Ramos (cell line): Measurements from ENCODE around the gene ST6GALNAC3.

Source experiments
- in situ Hi-C: fragments of 300-500 bp; cut with MboI; formaldehyde crosslinking; loops from one replicate; pipeline ENCODE4 v1.14.3; 2022; ENCODE audit warnings: low sequenced_read_pairs; ENCODE audit not compliant: unreplicated experiment

The ST6GALNAC3 gene

DNA sequence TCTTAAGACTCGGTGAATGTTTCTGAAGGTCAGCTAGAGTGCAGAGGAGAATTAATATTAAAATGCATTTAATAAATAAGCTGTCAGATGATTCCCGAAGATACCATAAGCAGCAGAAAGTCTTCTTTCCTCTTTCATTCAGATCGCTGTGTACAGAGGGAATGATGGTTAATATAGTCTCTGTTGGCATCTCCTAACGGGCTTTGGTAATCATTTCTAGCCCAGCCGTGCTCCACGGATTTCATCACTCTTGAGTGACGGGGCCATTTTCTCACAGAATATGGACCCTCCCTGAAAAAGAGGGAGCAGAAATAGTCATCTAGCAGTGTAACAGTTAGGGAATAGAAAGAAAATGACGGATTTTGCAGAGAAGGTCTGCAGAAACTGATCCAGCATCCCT lies 103.1 kb downstream of the ST6GALNAC3 start:
- in situ Hi-C loops, result no loop called here

DNA sequence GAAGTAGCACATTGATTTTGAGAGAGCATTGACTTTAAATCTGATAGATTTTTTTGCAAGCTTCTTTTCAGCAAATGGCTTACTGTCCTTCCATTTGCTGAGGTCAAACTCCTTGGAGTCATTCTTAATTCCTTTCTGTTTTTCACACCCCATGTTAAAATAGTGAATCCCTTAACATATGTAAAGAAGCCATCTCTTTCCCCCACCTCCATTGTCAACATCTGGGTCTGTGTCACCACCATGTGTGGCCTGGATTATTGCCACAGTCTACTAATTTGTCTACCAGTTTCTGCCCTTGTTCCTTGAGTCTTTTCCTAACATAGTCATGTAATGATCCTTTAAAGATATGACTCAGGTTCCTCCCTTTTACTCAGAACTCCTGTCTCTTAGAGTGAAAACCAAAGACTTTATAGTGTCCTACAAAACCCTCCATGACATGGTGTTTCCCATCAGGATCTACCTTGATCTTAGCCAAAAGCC lies 104.7 kb downstream of the ST6GALNAC3 start:
- in situ Hi-C loops, result no loop called here

DNA sequence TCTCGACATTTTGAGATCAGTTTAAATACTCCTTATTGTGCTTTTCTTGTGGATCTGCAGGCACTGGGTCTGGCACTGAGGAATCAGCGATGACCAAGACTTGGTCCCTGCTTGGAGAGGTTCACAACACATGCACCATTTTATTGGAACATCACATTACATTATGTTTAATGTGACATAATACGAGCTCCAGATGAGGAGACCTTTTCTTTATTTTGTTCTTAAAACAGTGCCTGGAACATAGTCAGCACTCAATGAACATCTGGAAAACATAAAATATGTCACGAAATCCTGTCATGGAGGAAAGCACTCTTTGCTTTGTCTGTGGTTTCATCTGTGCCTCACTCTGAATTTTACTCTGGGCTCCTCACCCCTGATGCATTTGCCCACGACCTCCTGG lies 110.7 kb downstream of the ST6GALNAC3 start:
- in situ Hi-C loops, result no loop called here

DNA sequence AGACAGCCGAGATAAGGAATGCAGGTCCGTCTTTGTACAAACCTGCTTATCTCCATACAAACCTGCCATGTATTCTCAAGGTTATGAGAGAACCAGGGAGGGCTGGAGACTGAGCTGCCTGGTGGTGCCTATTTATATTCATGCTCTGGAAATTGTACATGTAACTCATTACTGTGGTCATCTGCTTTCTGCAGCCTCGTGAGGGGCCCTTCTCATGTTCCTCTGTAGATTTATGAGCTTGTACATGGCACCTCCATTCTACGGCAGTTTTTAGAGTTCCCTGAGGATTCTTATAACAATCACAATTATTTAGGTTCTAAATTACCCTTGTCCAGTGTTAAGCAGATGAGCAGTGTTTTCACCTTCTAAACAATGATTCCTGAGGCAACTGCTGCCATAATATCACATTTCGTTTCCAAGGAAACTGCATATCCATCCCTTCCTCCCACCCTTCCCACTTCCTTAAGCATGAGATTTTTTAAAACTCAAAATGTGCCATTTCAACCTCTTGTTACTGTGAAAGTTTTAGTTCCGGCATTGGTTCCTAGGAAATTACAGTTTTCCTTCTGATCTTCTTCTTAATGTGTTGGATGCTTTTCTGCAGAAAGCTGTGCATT lies 112.1 kb downstream of the ST6GALNAC3 start:
- in situ Hi-C loops, result no loop called here

DNA sequence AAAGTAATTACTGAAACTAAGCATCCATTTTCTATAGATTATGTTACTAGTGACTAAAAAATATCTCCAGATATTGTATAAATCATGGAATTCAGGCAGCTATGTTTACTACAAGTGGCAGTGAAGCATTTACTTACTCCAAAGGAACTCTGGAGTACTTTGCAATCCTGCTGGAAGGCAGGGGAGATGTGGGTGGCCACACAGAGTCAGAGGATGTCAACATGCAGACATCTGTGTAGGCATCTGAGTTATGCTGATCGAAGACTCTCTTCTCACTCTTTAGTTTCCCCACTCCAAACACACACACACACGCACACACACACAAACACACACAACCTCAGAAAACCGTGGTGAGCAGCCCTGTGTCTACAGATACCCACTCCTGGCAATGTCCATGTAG lies 112.9 kb downstream of the ST6GALNAC3 start:
- in situ Hi-C loops, result no loop called here

DNA sequence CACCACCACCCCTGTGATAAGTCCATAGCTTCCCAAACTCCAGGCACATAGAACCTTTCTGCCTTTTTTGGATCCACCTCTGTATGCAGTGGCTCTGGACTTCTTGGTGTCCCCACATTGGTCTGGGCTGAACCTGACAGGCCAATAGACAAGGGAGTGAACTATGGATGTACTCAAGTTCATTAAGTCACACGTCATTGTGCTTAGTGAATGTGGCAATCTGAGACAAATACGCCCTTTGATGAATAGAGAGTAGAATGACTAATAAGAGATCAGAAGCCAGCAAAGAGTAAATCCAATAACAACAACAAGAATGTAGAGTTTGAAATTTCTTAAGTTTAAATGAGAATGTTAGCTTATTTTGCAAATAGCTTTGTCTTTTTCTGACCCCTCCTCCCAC lies 114.8 kb downstream of the ST6GALNAC3 start:
- in situ Hi-C loops, result no loop called here

DNA sequence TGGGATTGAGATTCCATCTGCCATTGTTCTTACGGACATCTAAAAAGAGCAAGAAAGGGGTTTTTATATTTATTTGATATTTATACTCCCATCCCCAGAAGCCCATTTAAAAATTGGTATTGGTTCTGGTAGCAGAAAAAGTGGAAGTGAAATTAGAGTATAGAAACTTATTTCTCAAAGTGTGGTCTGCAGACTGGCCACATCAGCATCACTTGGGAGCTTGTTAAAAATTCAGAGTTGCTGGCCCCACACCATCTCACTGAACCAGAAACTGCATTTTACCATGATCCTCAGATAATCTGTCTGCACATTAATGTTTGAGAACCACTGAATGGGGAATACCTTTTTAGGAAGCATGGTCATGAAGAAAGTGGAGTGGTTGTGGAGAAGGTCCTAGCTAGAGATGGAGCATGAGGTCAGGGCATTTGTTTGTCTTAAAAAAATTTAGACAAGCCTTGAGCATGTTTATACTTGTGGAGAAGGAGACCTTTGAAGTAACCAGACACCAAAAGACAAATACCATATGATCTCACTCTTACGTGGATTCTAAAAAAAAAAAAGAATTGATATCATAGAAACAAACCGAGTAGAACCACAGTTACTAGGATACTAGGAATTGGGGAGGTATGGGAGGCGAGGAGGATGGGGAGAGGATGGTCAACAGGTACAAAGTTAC lies 116.3 kb downstream of the ST6GALNAC3 start:
- in situ Hi-C loops, result no loop called here

DNA sequence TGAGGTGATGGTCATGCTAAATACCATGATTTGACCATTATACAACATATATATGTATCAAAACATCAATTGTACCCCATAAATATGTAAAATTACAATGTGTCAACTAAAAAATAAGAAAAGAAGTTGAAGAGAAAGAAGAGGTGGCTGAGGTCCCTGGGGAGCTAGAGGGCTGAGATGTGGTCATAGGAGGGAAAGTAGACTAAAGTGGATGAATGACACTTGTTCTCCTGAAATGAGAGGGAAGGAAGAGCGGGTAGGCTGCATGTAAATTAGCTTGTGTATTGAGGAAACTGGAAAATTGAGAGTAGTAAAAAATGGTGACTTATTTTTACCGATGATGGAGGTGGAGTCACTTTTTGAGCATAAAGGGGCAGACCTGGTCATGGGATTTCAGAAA lies 117.0 kb downstream of the ST6GALNAC3 start:
- in situ Hi-C loops, result no loop called here

DNA sequence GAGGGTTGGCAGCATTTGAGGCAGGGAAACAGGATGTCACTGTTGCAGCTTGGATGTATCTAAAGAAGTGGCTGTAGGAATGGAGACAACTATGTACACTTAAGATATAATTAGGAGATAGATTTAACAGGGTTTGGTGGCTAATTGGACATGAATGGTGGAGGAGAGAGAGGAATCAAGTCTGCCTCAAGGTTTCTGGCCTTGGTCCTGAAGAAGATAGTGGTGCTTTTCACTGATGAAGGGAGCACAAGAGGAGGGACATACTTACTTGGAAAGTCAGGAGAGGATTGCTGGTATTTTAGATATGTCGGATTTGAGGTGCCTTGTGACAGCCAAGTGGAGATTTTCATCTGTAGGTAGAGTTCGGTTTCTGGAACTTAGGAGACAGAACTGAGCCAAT lies 123.9 kb downstream of the ST6GALNAC3 start:
- in situ Hi-C loops, result no loop called here

DNA sequence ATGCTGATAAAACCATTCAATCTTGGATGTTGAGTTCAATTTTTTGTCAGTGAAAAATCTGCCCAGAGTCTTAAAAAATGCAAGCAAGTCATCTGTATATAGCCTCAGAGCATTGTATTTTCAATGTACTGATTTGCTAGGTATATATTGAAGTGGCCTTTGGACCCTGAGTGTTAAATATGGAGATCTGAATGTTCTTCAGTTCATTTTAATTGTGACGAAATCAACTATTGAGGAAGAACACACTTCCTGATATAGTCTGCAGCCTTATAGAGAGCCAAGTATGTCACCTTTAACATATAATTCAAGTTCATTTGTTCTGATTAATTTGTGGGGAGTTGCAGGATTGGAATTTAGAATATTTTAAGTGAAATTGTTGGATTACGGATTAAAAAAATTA lies 128.1 kb downstream of the ST6GALNAC3 start:
- in situ Hi-C loops, result no loop called here

DNA sequence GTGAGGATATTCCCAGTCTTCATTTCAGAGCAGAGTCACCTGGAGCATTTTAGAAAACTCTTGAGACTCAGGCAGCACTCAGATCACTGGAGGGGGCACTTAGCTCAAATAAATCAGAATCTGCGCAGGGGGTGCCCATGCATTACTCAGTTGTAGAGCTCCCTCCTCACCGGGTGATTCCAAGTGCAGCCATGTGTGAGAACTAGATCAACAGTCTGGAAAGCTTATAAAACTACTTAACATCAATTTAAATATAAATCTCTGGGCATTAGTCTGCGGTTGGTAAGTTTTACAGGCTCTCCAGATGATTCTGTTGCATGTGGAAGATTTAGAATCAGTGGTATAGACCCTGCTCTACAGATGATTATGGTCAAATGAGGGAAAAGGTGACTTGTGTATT lies 128.6 kb downstream of the ST6GALNAC3 start:
- in situ Hi-C loops, result no loop called here

DNA sequence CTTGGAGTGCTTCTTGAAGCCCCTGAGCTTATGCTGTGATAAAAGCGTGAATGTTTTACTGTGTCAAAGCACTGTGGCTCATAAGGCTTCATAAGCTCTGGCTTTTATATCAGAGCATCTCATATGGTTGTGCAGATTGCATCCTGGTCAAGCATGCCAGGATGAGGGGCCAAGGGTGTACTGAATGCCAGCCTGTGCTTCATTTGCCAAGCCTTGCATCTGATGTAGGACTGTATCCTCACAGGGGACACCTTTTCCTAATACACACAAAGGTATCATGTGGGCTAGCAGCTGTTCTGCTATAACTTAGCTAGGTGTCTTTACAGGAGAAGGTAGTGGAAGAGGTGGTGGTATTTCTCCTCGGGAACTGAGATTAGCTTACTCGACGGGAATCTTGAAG lies 134.7 kb downstream of the ST6GALNAC3 start:
- in situ Hi-C loops, result no loop called here

DNA sequence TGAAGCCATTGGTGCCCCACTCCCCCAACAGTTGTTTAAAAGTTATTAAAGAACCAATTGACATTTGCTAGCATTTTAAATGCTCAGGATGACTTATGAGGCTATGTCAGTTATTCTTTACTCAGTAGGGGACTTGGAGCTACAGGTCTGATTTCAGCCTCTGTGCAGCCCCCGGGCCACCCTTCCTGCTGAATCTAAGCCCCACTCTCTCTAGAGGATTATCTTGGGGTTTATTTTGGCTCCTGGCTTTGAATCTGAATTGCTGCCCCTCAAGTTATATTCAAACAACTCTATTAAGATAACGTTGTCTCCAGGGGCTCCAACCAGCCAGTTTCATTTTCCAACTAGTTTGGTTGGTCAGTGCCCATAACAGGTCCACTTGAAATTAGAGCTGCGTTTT lies 135.1 kb downstream of the ST6GALNAC3 start:
- in situ Hi-C loops, result no loop called here

DNA sequence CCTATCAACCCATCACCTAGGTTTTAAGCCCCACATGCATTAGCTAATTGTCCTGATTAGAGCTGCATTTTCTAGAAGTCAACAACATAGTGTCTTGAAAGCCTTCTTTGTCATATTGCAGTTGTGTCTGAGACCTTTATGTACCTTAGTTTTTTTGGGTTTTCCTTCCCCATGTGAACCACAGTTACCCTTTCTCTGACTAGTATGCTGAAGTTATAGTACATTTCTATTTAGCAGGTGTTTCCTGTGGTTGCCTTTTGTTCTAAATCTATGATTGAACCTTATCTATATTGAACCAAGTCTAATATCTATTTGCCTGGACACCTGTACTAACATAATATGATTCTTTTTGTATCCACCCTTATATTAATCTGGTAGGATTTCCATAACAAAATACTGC lies 135.6 kb downstream of the ST6GALNAC3 start:
- in situ Hi-C loops, result no loop called here

DNA sequence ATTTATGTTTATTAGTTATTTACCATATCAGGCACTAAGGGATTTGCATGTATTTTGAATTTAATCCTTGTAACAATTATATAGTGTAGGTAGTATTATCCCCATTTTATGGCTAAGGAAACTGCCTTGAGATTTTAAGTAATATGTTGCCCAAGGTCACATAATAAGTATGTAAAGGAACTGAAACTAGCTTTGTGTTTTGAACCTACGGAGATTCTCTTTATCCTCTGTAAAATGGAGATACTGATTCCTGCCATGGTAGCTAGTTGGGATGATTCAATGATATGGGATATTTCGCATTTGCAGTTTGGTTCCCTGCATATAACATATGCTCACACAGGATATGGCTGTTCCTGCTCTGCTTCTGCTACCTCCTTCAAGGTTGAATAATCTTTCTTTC lies 144.3 kb downstream of the ST6GALNAC3 start:
- in situ Hi-C loops, result no loop called here

DNA sequence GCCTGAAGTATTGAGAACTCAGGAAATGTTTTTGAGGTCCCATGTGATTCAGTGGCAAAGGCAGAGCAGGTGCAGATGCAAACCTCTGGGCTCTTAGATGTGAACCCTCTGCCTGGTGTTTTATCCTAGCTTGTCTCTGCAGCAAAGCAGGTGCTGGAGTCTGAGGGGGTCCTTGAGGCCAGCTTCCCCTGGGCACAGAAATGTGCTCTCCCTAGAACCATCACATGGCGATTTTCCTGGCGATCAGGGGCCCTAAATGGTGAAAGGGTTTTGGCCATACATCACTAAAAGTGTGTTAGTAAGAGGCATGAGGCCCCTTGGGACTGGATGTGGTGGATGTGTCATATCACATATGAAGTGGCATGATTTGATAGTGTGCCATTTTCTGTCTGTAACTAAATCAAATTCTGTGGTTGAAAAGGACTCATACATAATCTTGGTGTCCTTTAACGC lies 144.8 kb downstream of the ST6GALNAC3 start:
- in situ Hi-C loops, result no loop called here

DNA sequence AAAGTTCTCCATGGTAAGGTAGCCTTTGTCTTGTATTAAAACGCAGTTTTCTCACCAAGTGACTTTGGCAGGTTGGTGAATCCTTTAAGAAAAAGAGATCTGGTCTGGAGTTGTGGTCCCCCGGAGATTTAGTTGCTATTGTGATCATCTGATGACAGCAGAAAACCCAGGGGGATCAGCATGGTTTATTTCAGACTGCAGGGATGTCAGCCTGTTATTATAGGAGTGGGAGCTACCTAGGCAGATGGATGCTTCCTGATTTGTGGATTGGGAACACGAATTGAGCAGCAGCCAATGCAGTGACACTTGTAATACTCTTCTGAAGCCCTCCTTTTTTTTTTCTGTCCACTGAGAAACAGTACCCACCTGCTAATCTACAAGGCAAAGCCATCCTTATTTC lies 150.2 kb downstream of the ST6GALNAC3 start:
- in situ Hi-C loops, result no loop called here

DNA sequence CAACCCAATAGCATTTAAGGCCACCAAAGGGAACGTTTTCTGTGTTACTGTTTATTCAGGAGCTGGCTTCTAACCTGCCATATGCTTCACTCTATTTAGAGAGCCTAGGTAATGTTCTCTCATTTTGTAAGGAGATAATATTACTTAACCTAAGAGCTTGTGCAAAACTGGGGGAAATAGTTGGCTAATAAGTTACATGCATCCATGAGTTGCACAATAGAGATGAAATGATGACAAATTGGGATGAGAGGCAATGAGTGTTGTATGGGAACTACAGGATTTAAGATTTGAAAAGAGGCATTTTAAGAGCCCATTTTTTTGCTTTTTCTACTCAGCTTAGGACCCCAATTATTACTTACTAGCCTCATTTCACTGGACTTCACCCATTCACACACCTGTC lies 151.0 kb downstream of the ST6GALNAC3 start:
- in situ Hi-C loops, result no loop called here

DNA sequence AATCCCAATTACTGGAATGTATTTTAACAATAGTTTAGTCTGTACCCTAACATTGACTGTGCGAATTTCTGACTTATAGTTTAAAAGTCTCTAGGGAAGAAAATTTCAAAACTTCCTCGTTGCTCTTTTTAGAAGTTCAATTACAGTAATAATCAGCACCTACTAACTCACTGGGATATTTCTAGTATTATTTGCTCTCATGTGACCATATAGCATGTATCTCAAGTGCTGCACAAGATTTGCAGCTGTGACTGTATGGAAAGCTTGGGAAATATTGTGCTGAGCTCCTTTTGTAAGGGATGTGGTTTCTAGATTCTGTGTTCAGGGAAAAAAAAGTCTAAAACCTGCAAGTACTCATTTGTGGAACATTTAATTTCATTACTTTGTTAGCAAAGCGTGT lies 153.1 kb downstream of the ST6GALNAC3 start:
- in situ Hi-C loops, result no loop called here

DNA sequence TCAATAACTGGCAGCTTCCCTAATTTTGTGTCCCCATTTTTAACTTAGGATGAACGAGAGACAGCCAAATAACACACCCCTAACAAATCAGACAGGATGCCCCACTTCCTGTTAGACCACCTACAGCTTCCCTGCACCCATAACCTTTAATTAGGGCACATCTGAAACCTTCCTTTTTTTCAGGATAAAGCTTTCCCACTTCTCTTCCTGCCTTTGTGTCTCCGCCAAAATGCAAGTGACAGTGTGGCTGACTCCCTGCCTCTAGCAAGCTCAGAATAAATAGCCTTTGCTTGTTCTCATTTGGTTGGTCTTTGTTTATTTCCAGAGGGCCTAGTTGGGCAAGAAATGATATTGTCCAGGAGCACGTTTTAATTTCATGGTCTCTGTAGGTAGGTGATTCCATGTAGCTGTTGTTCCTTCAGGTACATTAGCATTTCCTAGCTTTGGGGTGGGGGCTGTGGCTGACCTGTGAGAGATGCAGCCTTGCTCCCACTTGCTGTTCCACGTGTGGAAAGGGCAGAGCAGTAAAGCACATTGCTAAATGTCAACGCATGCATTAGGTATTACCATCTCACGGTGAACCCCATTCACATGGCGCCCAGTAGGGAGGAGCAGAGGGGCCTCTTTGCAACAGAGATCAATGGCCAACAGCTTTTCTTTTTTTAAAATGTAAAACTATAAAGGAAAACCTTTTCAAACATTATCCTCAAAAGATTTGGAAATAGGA lies 154.9 kb downstream of the ST6GALNAC3 start:
- in situ Hi-C loops, result no loop called here

DNA sequence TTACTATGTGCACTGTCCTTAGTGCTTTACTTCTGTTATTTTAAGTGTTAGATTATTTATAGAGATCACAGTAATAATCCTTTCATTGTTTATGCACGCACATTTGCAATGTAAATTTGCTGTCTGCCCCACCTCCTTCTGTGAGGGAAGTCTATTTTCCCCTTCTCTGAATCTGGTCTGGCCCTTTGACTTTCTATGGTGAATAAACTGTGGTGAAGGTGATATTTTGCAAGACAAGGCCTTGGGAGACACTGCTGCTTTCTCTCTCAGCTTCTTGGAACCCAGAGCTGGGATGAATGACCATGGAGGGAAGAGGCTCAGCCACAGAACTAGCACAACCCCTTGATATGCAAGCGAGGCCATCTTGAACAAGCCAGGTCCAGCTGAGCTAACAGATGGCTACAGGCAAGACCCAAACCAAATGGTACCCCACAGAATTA lies 156.3 kb downstream of the ST6GALNAC3 start:
- in situ Hi-C loops, result no loop called here
